Measurements from ENCODE around the gene ZMIZ1.

Gene ZMIZ1

DNA sequence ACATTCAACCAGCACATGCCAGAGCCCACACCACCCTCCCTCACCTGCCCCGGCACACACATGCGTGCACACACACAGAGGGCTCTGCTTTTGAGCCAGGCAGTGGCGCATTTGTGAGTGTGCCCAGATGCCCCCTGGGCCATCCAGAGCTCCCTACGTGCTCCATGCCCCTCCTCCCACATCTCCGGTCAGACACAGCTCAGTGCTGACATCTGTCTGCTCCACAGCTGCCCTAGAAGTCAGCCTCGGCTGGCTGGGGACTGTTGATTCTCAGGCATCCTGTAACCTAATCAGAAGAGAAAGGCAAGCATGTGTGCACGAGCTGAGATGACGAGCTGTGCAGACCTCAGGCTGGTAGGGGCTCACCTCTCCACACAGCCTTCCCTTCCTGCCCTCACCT is 135.1 kb downstream of the ZMIZ1 start:
- DNase-seq (ENCODE audit: low read depth in 2 of 2), result no peak
- H3K4me3 ChIP-seq (replicated peaks in 1 of 2; ENCODE audit: low read depth in 2 of 2, low read length in 2 of 2), result no peak overlapping the region
- TF ChIP-seq, protein P1, sequence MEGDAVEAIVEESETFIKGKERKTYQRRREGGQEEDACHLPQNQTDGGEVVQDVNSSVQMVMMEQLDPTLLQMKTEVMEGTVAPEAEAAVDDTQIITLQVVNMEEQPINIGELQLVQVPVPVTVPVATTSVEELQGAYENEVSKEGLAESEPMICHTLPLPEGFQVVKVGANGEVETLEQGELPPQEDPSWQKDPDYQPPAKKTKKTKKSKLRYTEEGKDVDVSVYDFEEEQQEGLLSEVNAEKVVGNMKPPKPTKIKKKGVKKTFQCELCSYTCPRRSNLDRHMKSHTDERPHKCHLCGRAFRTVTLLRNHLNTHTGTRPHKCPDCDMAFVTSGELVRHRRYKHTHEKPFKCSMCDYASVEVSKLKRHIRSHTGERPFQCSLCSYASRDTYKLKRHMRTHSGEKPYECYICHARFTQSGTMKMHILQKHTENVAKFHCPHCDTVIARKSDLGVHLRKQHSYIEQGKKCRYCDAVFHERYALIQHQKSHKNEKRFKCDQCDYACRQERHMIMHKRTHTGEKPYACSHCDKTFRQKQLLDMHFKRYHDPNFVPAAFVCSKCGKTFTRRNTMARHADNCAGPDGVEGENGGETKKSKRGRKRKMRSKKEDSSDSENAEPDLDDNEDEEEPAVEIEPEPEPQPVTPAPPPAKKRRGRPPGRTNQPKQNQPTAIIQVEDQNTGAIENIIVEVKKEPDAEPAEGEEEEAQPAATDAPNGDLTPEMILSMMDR (IDR thresholded peaks at IDR 0.05; ENCODE audit: low read depth, low read length), result no peak

- no peak overlapping the region for H3K4me3 ChIP-seq (replicated peaks in 1 of 2; ENCODE audit: low read depth in 2 of 2, low read length in 2 of 2)
- TF ChIP-seq, protein P1 (IDR thresholded peaks at IDR 0.05; ENCODE audit: low read depth, low read length), result no peak
- no peak for DNase-seq (ENCODE audit: low read depth in 2 of 2)
These were observed 137.7 kb downstream of the ZMIZ1 start for GRCh38 chr10:79206300-79207095.

GRCh38 chr10:79207096-79207357 is 138.3 kb downstream of the ZMIZ1 start:
- TF ChIP-seq, protein P1 (IDR thresholded peaks at IDR 0.05; ENCODE audit: low read depth, low read length), result no peak
- no peak overlapping the region for H3K4me3 ChIP-seq (replicated peaks in 1 of 2; ENCODE audit: low read depth in 2 of 2, low read length in 2 of 2)
- no peak for DNase-seq (ENCODE audit: low read depth in 2 of 2)

- no peak for DNase-seq (ENCODE audit: low read depth in 2 of 2)
- no peak overlapping the region for H3K4me3 ChIP-seq (replicated peaks in 1 of 2; ENCODE audit: low read depth in 2 of 2, low read length in 2 of 2)
- TF ChIP-seq, protein P1 (IDR thresholded peaks at IDR 0.05; ENCODE audit: low read depth, low read length), result no peak
These were observed 139.0 kb downstream of the ZMIZ1 start for GRCh38 chr10:79207726-79208125.

DNA sequence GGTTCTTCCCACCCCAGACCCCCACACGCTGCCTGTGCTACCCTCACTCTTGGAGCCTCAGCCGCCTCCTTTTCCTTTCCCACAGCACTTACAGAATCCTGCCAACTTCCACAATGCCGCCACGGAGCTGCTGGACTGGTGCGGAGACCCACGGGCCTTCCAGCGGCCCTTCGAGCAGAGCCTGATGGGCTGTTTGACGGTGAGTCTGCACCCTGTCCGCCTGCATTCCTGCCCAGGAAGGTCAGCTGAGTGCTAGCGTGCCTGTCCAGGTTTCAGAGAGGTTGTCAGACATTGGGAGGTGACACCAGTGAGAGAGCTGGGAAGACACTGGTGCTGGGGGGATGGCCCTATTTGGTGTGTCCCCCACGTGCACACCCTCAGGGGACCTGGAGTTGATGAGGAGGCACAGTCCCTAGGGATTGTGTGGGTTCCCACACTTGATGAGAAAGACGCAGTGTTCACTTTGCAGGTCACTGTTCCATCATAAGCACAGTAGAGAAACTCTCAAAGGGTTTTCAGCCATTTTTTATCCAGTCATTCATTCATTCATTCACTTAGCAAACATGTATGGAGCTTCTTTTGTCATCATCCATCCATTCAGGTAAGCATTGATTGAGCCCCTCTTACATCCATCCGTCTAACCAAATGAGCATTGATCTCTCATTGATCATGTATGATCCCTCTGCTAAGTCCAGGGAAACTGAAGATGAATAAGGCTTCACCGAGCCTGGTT is 139.7 kb downstream of the ZMIZ1 start:
- DNase-seq (ENCODE audit: low read depth in 2 of 2), result no peak
- H3K4me3 ChIP-seq (replicated peaks in 1 of 2; ENCODE audit: low read depth in 2 of 2, low read length in 2 of 2), result no peak overlapping the region
- TF ChIP-seq, protein P1 (IDR thresholded peaks at IDR 0.05; ENCODE audit: low read depth, low read length), result no peak

- H3K4me3 ChIP-seq (replicated peaks in 1 of 2; ENCODE audit: low read depth in 2 of 2, low read length in 2 of 2), result no peak overlapping the region
- no peak for DNase-seq (ENCODE audit: low read depth in 2 of 2)
- TF ChIP-seq, protein P1 (IDR thresholded peaks at IDR 0.05; ENCODE audit: low read depth, low read length), result no peak
These were observed 140.6 kb downstream of the ZMIZ1 start for GRCh38 chr10:79209340-79209739.

All from cardiac fibroblast (primary cell).